GM03348 (cell line): ENCODE measurements around the gene CIRBP.
"Not testable (repeated sequence)": the region's sequence is repeated elsewhere in the genome, so short reads cannot be mapped to it uniquely, and the experiment has no call there.

Experiments
- DNase-seq: peaks from one replicate; pipeline ENCODE4 v3.0.0; 2012; ENCODE audit warnings: low spot score

Gene CIRBP

DNA sequence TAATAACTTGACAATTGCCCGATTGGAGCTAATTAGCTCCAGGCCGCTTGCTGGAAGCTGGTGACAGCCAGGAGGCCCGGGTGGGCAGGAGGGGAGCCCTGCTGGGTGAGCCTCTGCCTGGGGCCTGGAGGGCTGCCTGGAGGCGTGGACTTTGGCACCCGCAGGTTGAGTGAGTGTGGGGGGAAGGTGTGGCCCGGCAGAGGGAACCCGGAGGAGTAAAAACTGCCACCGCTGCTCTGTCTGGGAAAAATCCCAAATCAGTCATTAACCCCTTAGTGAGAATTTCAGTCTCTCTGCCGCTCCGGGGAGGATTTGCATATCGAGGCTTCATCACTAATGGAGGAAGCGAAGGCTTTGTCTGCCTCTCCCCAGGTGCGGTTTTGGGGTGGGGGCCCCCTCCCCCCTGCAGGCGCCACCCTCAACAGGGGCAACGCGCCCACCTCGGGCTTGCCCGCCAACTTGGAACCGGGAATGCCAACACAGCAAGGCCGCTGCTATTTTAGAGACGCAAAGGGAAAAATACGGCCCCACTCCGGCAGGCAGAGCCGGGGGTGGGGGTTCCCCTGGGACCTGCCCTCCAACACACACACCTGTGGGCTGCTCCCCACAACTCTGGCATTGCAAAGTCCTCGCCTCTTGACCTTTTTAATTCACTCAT is 22.8 kb downstream of the CIRBP start:
- DNase-seq = peak; percentile 36

DNA sequence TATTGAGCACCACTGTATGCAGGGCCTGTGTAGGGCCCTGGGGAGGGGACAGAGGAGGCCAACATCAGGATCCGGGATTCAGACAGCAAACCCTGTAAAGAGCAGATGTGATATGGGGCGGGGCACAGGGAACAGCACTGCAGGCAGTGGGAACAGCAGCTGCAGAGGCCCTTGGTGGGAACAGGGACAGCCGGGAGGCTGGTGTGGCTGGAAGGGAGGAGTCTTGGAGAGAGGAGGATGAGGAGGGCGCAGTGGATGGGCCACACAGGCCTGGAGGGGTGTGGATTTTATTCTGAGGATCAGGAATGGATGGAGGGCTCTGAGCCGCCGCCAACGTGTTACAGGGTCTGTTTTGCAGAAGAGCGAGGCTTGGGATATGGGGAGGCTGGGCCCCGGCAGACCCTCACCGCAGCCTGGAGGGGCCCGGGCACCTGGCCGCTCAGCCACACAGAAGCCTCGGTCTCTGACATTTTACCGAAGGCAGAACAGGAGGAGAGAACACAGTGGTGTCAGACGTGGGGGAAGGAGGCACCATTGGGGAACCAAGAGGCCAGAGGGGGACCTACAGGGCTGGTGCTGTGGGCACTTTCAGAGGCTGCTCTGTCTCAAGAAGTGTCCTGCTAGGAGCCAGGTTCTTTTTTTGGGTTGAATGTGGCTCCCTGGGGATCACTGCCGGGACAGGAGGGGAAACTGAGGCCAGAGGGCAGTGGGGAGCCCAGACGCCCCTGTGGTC is 23.5 kb downstream of the CIRBP start:
- DNase-seq = no peak

DNA sequence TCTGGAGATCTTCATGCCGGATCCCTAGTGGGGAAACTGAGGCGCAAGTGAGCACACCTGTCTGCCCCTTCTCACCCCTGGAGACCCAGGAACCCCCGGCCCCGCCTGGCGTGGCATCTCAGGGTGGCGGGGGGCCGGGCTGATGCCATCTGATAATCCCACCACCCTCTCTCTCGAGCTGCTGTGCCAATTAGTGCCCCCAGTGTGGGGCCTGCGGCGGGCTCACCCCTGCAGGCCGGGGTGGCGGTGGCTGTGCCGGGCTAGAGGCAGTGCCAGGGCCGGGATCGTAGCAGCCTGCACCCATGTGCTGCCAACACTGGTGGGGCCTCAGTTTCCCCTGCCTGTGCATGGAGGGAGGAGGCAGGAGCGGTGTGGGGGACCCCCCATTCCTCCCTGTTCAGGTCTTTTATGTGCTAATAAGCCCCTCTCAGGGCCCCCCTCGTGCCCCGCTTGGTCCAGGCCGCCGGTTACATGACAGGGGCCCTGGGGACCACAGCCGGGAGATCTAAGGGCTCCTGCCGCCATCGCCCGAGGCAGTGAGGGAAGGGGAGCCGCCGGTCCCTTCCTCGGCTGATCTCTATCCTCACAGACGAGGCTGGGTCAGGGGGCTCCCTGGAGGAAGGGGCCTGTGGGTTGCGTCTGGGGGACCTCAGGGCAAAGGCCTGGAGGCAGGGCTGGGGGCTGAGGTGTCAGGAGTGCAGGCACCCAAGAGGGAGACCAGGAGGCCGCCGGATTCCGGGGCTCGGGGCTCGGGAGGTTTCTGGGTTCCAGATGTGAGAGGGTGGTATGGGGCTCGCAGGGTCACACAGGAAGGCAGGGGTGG is 24.9 kb downstream of the CIRBP start:
- DNase-seq = no peak

DNA sequence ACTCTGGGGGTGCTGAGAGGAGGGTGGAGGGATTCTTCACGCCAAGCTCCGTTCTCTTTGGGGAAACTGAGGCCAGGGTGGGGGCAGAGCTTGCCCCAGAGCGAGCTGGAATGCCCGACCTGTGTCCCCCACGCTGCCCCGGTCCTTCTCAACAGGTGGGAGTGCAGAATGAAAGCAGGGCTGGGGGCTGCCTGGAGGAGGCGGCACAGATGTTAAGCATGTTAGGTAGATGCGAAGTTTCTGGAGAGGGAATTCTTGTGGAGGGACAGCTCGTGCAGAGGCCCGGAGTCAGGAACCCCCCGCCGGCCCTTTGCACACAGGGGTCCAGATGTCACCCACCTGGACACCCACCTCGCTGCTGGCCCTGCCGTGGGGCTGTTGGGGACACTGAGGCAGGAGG is 25.6 kb downstream of the CIRBP start:
- DNase-seq = no peak

DNA sequence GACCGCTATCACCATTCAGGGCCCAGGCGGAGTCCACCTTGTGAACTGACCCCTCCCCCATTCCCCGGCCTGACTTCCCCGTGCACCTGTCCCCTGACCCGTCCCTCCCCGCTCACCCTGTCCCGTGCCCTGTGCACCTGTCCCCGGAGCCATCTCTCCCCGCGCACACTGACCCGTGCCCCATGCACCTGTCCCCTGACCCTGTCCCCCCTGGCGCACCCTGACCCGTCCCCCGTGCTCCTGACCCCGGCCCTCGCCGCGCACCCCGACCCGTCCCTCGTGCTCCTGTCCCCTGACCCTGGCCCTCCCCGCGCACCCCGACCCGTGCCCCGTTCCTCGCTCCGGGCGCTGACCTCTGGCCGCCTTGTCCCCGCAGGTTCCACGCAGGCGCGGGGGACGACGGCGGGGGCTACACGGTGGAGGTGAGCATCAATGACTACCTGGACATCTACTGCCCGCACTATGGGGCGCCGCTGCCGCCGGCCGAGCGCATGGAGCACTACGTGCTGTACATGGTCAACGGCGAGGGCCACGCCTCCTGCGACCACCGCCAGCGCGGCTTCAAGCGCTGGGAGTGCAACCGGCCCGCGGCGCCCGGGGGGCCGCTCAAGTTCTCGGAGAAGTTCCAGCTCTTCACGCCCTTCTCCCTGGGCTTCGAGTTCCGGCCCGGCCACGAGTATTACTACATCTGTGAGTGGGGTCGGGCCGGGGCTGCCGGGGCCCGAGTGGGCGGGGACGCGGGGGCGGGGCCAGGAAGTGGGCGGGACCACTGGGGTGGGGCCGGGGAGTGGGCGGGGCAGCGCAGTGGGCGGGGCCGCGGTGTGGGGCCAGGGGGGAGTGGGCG is 26.3 kb downstream of the CIRBP start:
- DNase-seq = peak; percentile 81

DNA sequence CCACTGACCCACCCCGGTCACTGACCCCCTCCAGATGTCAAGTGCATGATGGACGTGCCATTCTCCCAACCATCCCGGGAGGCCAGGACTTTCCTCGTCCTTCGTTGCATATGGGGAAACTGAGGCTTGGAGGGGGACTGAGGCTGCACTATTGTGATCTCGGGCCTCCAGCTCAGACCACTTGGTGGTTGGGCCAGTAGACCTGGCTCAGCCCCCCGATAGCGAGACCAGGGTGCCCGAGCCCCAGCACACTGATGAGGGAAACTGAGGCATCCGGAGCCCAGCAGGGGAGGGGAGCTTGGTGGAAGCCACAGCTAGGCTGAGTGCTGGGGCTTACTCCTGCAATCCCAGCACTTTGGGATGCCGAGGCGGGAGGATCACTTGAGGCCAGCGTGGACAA is 26.9 kb downstream of the CIRBP start:
- no peak for DNase-seq

DNA sequence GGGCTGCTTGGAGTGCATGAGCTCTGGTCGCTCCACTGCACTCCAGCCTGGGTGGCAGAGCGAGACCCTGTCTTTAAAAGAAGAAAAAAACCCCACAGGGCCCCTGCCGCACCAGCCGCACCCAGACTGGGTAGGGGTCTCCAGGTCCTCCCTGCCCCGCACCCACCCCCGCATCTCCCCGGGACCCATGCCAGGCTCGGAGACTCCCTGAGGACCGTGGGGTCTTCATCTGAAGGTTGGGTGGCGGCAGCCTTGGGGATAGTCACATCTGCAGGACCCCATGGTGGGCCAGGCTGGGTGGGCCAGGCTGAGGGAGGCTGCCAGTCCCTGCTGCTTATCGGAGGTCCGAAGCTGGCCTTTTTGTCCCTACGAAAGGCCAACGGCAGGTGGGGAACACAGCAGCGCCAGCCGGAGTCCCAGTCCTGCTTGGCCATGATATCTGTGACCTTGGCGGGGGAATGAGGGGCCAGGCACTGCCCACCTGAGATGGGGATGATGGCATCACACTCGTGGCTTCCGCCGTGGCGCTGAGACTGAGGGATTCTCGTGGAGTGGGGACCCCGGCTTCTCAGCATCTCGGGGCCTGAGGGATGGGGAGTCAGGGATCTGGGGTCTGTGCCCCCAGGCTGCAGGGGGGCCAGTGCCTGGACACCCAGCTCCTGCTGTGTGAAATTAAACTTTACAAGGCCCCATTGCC is 27.6 kb downstream of the CIRBP start:
- DNase-seq = no peak

DNA sequence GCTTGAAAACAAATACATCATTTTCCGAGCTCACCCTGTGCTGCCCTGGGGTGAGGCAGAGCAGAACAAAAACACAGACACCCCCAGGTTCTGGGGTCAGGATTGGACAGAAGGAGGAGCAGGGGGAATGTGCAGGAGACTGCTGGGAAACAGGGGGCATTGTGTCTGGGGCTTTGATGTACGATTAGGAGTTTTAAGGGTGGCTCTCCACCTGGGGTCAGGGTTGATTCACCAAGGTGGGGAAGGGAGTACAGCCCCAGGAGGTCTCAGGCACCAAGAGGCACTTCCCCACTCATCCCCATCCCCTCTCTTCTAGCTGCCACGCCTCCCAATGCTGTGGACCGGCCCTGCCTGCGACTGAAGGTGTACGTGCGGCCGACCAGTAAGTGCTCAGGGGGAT is 29.1 kb downstream of the CIRBP start:
- DNase-seq = no peak

DNA sequence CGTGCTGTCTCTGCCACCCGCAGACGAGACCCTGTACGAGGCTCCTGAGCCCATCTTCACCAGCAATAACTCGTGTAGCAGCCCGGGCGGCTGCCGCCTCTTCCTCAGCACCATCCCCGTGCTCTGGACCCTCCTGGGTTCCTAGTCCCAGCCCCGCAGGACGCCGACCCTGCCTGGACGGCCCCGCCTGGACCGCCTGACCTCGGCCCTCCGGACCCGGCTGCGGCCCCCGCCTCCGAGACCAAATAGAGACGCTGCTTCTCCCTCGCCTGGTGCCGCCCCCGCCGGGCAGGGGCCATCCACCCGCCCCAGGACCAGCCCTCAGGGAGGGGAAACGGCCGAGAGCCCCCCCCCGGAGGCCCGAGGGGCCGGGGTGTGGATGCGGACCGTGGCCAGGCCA is 30.7 kb downstream of the CIRBP start:
- DNase-seq = no peak

DNA sequence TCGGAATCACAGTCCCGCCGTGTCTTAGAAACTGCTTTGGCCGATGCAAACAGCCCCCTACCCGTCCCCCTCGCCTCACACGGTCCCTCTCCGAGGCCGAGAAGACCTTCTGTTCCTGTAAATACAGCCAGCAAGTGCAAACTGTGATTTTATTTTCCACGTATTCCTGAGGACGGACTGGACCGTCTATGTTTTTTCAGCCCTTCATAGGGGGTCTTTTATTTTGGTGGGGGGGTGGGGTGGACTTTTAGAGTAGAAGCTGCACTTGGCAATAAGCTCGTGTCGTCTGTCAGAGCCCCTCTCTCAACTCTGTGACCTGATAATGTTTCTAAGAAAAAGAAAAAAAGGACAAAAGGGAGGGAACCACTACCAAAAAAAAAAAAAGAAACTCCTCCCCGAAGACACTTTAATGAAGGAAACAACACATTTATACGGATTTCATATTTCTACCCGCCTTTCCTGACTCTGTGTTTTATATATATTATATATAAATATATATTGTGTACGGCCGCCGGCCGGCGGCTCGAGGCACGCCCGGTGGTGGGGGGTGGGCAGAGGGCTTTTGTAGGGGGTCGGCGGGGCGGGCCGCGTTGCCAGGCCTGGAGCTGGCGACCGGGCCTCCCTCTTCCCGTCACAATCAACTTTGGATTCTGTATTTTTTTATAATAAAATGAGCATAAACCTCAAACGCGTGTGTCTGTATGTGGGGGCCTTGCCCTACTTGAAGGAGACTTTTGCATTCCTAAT is 31.8 kb downstream of the CIRBP start:
- no peak for DNase-seq

DNA sequence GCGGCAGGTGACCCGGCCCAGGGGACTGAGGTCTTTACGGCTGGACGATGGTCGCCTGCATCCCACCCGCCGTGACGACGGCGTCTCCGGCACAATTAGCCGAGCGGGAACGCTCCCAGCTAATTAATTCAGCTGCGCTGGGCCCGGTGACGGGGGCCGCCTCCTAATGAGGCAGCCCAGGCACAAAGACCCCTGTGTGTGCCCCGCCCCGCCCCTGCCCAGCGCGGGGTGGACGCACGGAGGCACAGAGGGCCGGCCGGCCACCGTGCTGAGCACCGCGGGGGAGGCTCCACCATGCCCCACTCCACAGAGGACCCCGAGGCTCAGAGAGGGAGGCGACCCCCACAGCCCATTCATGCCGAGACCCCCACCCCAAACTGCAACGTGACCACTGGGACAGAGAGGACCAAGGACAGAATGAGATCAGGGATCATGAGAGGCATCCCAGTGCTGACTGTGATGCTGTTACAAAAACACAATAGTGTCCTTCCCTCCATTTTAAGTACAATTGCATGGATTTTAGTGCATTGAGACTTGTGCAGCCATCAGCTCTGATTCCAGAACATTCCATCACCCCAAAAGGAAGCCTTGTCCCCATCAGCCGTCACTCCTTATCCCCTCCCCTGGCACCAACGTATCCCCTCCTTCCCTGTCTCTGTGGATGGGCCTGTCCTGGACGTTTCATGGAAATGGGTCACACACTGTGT is 33.6 kb downstream of the CIRBP start:
- DNase-seq = no peak

DNA sequence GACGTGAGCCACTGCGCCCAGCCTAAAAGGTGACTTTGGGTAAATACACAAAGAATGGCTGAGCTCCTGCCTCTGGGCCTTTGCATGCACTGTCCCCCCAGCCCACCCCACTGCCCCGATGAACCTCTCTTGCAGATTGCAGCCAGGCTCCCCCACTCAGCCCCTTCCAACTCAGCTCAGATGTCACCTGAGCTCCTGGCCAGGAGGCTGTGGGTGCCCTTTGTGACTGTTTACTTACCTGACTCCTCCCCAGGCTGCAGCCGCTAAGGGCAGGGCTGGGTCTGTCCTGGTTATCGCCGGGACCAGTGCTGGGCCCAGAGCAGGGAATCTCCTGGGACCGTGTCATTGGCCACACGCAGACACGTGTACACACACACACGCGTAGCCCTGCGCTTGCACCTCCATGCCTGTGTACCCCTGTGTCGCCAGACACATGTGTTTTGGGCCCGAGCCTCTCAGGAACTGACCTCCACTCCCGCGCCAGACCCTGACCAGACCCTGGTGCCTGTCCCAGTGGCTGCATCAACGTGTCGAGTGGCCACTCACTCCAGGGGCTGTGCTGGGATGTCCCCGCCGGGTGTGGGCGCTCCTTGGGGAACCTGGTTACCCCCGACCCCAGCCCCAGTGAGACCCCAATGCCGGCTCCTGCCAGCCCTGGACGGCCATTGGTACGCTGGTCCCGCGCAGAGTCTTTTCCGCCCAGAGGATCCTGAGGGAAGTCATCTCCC is 35.2 kb downstream of the CIRBP start:
- DNase-seq = no peak

DNA sequence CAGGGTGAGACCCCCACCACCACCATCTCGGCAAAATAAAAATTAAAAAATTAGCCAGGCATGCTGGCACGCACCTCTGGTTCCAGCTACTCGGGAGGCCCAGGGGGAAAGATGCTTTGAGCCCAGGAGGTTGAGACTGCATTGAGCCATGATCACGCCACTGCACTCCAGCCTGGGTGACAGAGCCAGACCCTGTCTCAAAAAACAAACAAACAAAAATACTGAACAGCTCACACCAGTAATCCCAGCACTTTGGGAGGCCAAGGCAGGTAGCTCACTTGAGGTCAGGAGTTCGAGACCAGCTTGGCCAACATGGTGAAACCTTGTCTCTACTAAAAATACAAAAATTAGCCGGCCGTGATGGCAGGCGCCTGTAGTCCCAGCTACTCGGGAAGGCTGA is 36.2 kb downstream of the CIRBP start:
- DNase-seq = not testable (repeated sequence)

DNA sequence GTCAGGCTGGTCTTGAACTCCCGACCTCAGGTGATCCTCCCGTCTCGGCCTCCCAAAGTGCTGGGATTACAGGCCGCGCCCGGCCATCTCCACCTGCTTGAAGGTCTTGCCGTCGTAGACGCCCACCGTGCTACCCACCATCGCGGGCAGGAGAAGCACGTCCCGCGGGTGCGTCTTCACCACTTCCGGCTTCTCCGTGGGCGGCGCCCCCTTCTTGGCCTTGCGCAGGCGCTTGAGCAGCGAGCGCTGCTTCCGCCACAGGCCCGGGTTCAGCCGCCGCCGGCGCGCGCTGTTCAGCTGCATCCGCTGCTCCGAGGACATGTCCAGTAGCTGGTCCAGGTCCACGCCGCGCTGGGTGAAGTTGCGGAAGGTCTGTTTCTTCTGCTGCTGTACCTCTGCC is 38.2 kb downstream of the CIRBP start:
- DNase-seq = no peak

DNA sequence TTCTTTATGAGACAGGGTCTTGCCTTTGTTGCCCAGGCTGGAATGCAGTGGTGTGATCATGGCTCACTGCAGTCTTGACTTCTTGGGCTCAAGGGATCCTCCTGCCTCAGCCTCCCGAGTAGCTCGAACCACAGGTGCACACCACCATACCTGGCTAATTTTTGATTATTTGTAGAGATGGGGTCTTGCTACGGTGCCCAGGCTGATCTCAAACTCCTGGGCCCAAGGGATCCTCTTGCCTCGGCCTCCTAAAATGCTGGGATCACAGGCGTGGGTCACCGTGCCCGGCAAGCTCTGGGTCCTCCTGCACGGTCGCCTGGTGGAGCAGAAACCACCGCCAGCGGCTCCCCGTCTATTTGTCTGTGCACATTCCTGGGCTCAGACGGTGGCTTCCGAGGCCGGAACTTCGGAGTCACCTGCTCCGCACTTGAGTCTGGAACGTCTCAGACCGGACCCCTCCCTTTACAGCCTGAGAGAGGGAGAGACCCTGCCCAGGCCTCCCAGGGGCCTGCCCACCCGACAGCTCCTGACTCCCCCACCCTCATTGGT is 38.7 kb downstream of the CIRBP start:
- no peak for DNase-seq

DNA sequence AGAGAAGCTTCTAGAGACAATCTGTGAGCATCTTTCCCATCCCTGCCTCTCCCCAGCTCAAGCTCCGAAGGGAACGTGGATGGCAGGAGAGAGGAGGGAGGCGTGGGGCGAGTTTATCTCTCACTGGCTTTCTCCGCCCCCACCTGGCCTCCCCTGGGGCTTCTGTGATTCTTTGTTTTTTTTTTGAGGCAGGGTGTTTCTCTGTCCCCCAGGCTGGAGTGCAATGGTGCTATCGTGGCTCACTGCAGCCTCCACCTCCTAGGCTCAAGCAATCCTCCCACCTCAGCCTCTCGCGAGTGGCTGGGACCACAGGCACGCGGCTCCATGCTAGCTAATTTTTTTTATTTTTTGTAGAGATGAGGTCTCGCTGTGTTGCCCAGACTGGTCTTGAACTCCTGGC is 39.6 kb downstream of the CIRBP start:
- DNase-seq = no peak

DNA sequence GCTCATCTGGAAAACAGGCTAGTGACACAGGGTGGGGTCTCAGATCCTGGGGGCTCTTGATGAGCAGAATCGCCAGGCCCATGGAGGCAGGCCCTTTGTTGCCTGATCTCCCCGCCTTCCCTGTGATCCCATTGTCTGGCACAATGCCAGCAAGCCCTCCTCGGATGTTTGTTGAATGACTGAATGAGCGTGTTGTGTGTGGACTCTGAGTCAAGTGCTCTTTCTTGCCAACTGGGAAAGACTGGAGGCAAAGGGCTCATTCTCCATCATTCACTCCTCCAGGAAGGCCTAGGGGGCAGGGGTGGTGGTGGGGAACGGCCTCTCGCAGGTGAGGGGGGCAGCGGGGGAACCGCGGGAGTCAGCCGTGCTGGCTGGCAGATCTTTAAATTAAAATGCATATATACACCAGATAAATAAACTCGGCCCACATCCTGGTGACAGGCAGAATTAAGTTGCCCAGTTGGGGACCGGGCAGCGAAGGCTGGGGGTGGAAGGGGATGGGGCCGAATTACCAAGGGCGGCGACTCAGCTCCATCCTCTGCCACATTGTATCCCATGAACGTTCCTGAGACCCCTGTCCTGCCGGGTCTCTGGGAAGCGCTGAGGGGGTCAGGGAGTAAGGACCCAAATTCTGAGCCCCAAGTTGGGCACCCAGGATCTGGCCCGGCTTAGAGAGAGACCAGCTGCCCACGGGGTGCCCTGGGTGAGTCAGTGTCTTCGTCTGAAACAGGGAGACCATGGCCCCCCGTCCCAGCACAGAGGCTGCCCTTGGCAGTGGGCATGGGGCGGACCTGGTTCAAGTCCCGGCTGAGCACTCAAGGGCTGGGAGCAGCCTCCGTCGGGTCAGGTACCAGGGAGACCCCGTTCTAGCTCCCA is 41.1 kb downstream of the CIRBP start:
- no peak for DNase-seq

DNA sequence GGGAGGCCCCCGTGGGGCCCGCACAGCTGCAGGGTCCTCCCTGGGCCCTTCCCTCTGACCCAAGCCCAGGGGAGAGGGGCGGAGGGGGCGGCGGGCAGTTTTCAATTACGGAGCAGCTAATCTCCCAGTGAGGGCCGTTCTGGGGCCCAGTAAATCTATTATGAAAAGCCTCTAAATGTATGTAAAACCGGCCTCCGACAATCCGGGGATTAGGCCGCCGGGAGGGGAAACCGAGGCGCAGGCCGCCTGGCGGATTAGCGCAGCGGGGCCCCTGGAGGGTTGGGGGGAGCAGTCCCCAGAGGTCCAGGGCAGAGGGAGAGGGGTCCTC is 41.7 kb downstream of the CIRBP start:
- no peak for DNase-seq
